ENCODE measurements around the gene MAP1LC3A. TPM values are rescaled to one million over a fixed set of nuclear protein-coding genes. Genes with fewer than 3 reads are reported as not detected.

MAP1LC3A gene
- total and polyA plus RNA-seq, 4 donors = 30.1 to 67.6 (median 37.8) TPM

DNA sequence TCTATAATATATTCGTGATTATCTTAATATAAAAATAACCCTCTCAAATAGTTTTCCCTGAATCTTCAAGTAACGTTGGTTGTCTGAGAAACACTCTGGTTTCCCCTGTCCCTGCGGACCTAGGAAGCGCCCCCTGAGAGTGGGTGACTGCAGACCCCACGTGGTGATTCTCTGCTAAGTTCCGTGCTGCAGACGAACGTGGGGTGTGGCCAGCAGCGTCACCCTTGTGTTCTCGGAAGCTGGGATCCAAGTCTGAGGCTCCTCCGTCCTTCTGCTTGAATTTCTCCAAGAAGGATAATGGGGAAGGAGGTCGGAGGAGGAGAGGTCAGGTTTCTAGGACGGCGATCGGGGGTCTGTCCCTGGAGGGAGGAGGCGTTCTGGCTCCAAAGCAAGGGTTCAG lies 16.6 kb upstream of the MAP1LC3A start:
- H3K27me3 ChIP-seq (ENCODE audit: control insufficient read depth in 3 of 3, insufficient read depth in 3 of 3, low read length in 2 of 3) = no peaks in the 10 kb centered on the region
- TF ChIP-seq, protein P1, sequence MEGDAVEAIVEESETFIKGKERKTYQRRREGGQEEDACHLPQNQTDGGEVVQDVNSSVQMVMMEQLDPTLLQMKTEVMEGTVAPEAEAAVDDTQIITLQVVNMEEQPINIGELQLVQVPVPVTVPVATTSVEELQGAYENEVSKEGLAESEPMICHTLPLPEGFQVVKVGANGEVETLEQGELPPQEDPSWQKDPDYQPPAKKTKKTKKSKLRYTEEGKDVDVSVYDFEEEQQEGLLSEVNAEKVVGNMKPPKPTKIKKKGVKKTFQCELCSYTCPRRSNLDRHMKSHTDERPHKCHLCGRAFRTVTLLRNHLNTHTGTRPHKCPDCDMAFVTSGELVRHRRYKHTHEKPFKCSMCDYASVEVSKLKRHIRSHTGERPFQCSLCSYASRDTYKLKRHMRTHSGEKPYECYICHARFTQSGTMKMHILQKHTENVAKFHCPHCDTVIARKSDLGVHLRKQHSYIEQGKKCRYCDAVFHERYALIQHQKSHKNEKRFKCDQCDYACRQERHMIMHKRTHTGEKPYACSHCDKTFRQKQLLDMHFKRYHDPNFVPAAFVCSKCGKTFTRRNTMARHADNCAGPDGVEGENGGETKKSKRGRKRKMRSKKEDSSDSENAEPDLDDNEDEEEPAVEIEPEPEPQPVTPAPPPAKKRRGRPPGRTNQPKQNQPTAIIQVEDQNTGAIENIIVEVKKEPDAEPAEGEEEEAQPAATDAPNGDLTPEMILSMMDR (IDR thresholded peaks at IDR 0.05; ENCODE audit: control extremely low read depth, extremely low read depth) = no peak
- H3K36me3 ChIP-seq (ENCODE audit: control insufficient read depth in 4 of 4, insufficient read depth in 4 of 4, low read length in 4 of 4) = peaks cover 0 to 33% (median 10%) of the 10 kb centered on the region in 4 donors
- peaks cover 0 to 12% (median 0%) of the 10 kb centered on the region in 5 donors for H3K4me1 ChIP-seq (ENCODE audit: control insufficient read depth in 5 of 5, insufficient read depth in 5 of 5, low read length in 5 of 5)
- peaks cover 0 to 2% (median 0%) of the 10 kb centered on the region in 4 donors for H3K9me3 ChIP-seq (ENCODE audit: control insufficient read depth in 4 of 4, insufficient read depth in 3 of 4, low read length in 3 of 4)
- H3K4me3 ChIP-seq = no peak overlapping the region
- H3K27ac ChIP-seq (ENCODE audit: low read depth in 1 of 2, low read length in 1 of 2) = no peak overlapping the region
- WGBS, 2 donors = 87 to 88% methylated on average over 16 of the region's 16 CpGs
- H3K9ac ChIP-seq (ENCODE audit: insufficient read depth in 1 of 2, low read length in 2 of 2) = no peak overlapping the region
- no peak for ATAC-seq (ENCODE audit: insufficient read depth, low FRiP score)
- no peak for DNase-seq

DNA sequence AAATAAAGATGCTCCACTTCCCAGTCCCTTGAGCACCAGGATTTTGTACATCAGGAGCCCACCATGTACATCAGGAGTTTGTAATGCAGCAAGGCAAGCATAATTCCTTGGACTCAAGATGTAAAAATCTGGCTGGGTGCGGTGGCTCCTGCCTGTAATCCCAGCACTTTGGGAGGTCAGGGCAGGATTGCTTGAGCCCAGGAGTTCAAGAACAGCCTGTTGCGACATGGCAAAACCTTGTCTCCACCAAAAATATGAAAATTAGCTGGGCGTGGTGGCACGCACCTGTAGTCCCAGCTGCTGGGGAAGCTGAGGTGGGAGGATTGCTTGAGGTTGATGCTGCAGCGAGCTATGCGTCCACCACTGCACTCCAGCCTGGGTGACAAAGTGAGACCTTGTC lies 16.1 kb upstream of the MAP1LC3A start:
- 98% methylated on average over 6 of the region's 6 CpGs for WGBS, 2 donors

DNA sequence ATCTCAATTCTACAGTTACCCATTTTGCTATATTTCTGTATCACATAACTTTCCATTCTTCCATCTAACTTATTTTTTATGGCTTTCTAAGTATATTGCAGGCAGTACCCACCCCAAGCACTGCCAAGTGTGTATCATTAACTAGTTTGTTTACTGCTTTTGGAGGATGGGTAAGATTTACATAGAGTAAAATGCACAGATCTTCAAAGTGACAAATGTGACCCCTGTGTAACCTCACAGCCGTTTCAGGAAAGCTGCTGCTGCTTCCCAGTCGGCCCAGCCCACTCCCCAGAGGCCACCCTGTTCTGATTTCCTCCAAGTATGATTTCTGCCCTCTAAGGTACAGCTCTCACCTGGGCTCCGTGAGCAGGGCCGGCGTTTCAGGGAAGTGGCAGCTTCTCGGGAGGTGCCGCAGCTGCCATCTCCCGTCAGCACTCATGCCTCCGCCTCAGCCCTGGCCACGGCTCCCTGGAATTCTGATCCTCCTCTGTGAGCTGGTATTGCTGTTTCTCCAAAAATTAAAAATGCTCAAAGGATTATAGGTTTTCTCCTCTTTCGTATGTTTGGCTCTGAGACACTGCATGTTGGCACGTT lies 15.0 kb upstream of the MAP1LC3A start:
- 78 to 85% methylated on average over 12 of the region's 12 CpGs for WGBS, 2 donors
- TF ChIP-seq, protein P1 (IDR thresholded peaks at IDR 0.05; ENCODE audit: control extremely low read depth, extremely low read depth) = no peak
- DNase-seq = no peak
- H3K9me3 ChIP-seq (ENCODE audit: control insufficient read depth in 4 of 4, insufficient read depth in 3 of 4, low read length in 3 of 4) = no peaks in the 10 kb centered on the region
- H3K36me3 ChIP-seq (ENCODE audit: control insufficient read depth in 4 of 4, insufficient read depth in 4 of 4, low read length in 4 of 4) = peaks cover 0 to 26% (median 3%) of the 10 kb centered on the region in 4 donors
- ATAC-seq (ENCODE audit: insufficient read depth, low FRiP score) = no peak
- no peak overlapping the region for H3K4me3 ChIP-seq
- H3K4me1 ChIP-seq (ENCODE audit: control insufficient read depth in 5 of 5, insufficient read depth in 5 of 5, low read length in 5 of 5) = peaks cover 0 to 12% (median 0%) of the 10 kb centered on the region in 5 donors
- no peak overlapping the region for H3K27ac ChIP-seq (ENCODE audit: low read depth in 1 of 2, low read length in 1 of 2)
- no peak overlapping the region for H3K9ac ChIP-seq (ENCODE audit: insufficient read depth in 1 of 2, low read length in 2 of 2)
- H3K27me3 ChIP-seq (ENCODE audit: control insufficient read depth in 3 of 3, insufficient read depth in 3 of 3, low read length in 2 of 3) = no peaks in the 10 kb centered on the region

More for the DNA sequence above, 16.1 kb upstream of the MAP1LC3A start:
- no peaks in the 10 kb centered on the region for H3K27me3 ChIP-seq (ENCODE audit: control insufficient read depth in 3 of 3, insufficient read depth in 3 of 3, low read length in 2 of 3)
- H3K4me1 ChIP-seq (ENCODE audit: control insufficient read depth in 5 of 5, insufficient read depth in 5 of 5, low read length in 5 of 5) = peaks cover 0 to 12% (median 0%) of the 10 kb centered on the region in 5 donors
- H3K27ac ChIP-seq (ENCODE audit: low read depth in 1 of 2, low read length in 1 of 2) = no peak overlapping the region
- TF ChIP-seq, protein P1 (IDR thresholded peaks at IDR 0.05; ENCODE audit: control extremely low read depth, extremely low read depth) = no peak
- peaks cover 0 to 2% (median 0%) of the 10 kb centered on the region in 4 donors for H3K9me3 ChIP-seq (ENCODE audit: control insufficient read depth in 4 of 4, insufficient read depth in 3 of 4, low read length in 3 of 4)
- DNase-seq = no peak
- peaks cover 0 to 30% (median 5%) of the 10 kb centered on the region in 4 donors for H3K36me3 ChIP-seq (ENCODE audit: control insufficient read depth in 4 of 4, insufficient read depth in 4 of 4, low read length in 4 of 4)
- H3K9ac ChIP-seq (ENCODE audit: insufficient read depth in 1 of 2, low read length in 2 of 2) = no peak overlapping the region
- no peak overlapping the region for H3K4me3 ChIP-seq
- no peak for ATAC-seq (ENCODE audit: insufficient read depth, low FRiP score)
